ENCODE results near the gene TGIF2. TPM values are rescaled to one million over a fixed set of nuclear protein-coding genes. Genes with fewer than 3 reads are reported as not detected.
A peak's percentile ranks its signal among the peaks of the same experiment; 100 is the strongest.

Gene TGIF2
- total and polyA plus RNA-seq, 2 of the 13 experiments (the other 11 are each of a cell fraction or from before 2014, with no cell fraction given), result 41.3 to 53.9 TPM

- ChIA-PET POLR2A (interaction anchor here (0.7 to 2.5 kb wide), 5 partner anchors 13 to 87 kb away, joined by 3 to 13 read pairs (median 6); no protein-coding TSS in a partner anchor), CTCF (ENCODE audit: low intra/inter-chr PET ratio, low total read pairs) (interaction anchor here (1.6 to 2.6 kb wide), 3 partner anchors 21 to 162 kb away, joined by 3 to 20 read pairs (median 20); partner anchors contain the start of gene DSN1)
- TF ChIP-seq MXD1 (CRISPR knock-in tag; IDR thresholded peaks at IDR 0.05) (no peak), GABPA (IDR thresholded peaks at IDR 0.05; ENCODE audit: low read depth, low read length) (no peak), GABPA (CRISPR knock-in tag; IDR thresholded peaks at IDR 0.05; ENCODE audit: low read depth) (no peak), RBM22 (optimal IDR thresholded peaks at IDR 0.05; ENCODE audit: low read length) (peak; percentile 83), ATF2 (CRISPR knock-in tag; IDR thresholded peaks at IDR 0.05) (no peak), PRDM15 (CRISPR knock-in tag; IDR thresholded peaks at IDR 0.05) (no peak), MLLT10 (CRISPR knock-in tag; IDR thresholded peaks at IDR 0.05) (no peak), NCOR1 (IDR thresholded peaks at IDR 0.05; ENCODE audit: borderline replicate concordance, low read length) (no peak), FOXA3 (CRISPR knock-in tag; IDR thresholded peaks at IDR 0.05) (no peak), SOX13 (IDR thresholded peaks at IDR 0.05) (no peak), SOX13 (CRISPR knock-in tag; conservative IDR thresholded peaks at IDR 0.05 in 1 of 2, IDR thresholded peaks at IDR 0.05 in 1 of 2) (0 out of 4 replicates have a peak, but pooled peaks of 1 of the 2 experiments have one; percentile 56), SSRP1 (CRISPR knock-in tag; IDR thresholded peaks at IDR 0.05) (no peak), NCOA5 (CRISPR knock-in tag; IDR thresholded peaks at IDR 0.05) (0 out of 2 replicates have a peak, but pooled peaks have one; percentile 7), POLR2A (IDR thresholded peaks at IDR 0.05; ENCODE audit: insufficient read depth in 1 of 2, low read depth in 2 of 2, low read length in 2 of 2) (peak; percentile 33 to 66; a peak in 3 of 4 replicates)
- BruUV-seq (replicated peaks), result no TSS peak
- in situ Hi-C loops (cut with HindIII; ENCODE audit: extremely low pct_ligation_motif_present, low pct_unique_long_range_greater_than_20kb) (loop anchor here (5.0 kb wide), 1 partner anchor 141 kb away; no protein-coding TSS in a partner anchor), intact Hi-C loops (cut with micrococcal nuclease; ENCODE audit: unreplicated experiment) (loop anchor here (1.0 kb wide), 2 partner anchors 21 to 143 kb away; no protein-coding TSS in a partner anchor)
- no peak for FAIRE-seq
- no peak overlapping the region for H3K4me2 ChIP-seq (ENCODE audit: low read depth, low read length)
- no peaks in the 10 kb centered on the region for H3K9me3 ChIP-seq (ENCODE audit: low read length)
- H3K79me2 ChIP-seq (ENCODE audit: insufficient read depth, low read length), result peaks cover 19% of the 10 kb centered on the region
- H2AFZ ChIP-seq (ENCODE audit: low read length), result no peak overlapping the region
- H3K36me3 ChIP-seq (replicated peaks in 1 of 2; ENCODE audit: control insufficient read depth in 1 of 2, insufficient read depth in 2 of 2, low read length in 2 of 2), result peaks cover 23 to 63% of the 10 kb centered on the region in 2 experiments
- WGBS (ENCODE audit: low lambda C conversion rate), result 88% methylated on average over 5 of the region's 5 CpGs
- no peak overlapping the region for H3K27ac ChIP-seq (ENCODE audit: extremely low read length, insufficient read depth, low read length)
- no peak overlapping the region for H3K4me3 ChIP-seq (replicated peaks in 1 of 3; ENCODE audit: insufficient read depth in 1 of 3, low read depth in 2 of 3, low read length in 3 of 3)
- peaks cover 18% of the 10 kb centered on the region for H3K4me1 ChIP-seq (ENCODE audit: insufficient read depth, low read length)
- DNase-seq (ENCODE audit: low spot score), result no peak
- 0 out of 2 replicates have a peak, but pooled peaks cover 2% of the 10 kb centered on the region for H4K20me1 ChIP-seq (ENCODE audit: insufficient read depth, low read length)
- no peak overlapping the region for H3K9ac ChIP-seq (ENCODE audit: insufficient read depth, low read depth, low read length)
- no peak for ATAC-seq
- no peaks in the 10 kb centered on the region; a peak in 1 of 5 replicates for H3K27me3 ChIP-seq (ENCODE audit: control insufficient read depth in 1 of 2, insufficient read depth in 2 of 2, low read length in 2 of 2)
Measured at GRCh38 chr20:36611625-36612024, 38.2 kb downstream of the TGIF2 start.
